Stimulated activated CD8-positive, alpha-beta memory T cell treated with anti-CD3 and anti-CD28 coated beads, Interleukin-2, amount 100 ng/mL, for 48 hours (primary cell): ENCODE results near the gene MAD1L1.

Experiments
- DNase-seq, 2 donors: peaks; one replicate each; pipeline ENCODE4 v3.0.0-alpha.2; 2020; ENCODE audit warnings: low read depth in 2 of 2

The MAD1L1 gene

GRCh38 chr7:2201686-2202360, 30.9 kb downstream of the MAD1L1 start:
- no peak for DNase-seq

- DNase-seq = no peak
Observed at GRCh38 chr7:2201128-2201527, 31.6 kb downstream of the MAD1L1 start.

- DNase-seq = no peak
Observed at GRCh38 chr7:2200584-2200980, 32.2 kb downstream of the MAD1L1 start.

GRCh38 chr7:2199956-2200583, 32.7 kb downstream of the MAD1L1 start:
- no peak for DNase-seq

GRCh38 chr7:2199528-2199927, 33.2 kb downstream of the MAD1L1 start:
- no peak for DNase-seq

- DNase-seq = no peak
Observed at GRCh38 chr7:2198760-2199159, 34.0 kb downstream of the MAD1L1 start.

- DNase-seq = no peak
Observed at GRCh38 chr7:2198206-2198605, 34.5 kb downstream of the MAD1L1 start.

- no peak for DNase-seq
Observed at GRCh38 chr7:2197436-2198155, 35.1 kb downstream of the MAD1L1 start.

GRCh38 chr7:2196381-2197378, 36.1 kb downstream of the MAD1L1 start:
- DNase-seq = no peak

- no peak for DNase-seq
Observed at GRCh38 chr7:2195400-2196246, 37.1 kb downstream of the MAD1L1 start.

- DNase-seq = no peak
Observed at GRCh38 chr7:2193575-2194305, 39.0 kb downstream of the MAD1L1 start.

GRCh38 chr7:2192831-2193534, 39.8 kb downstream of the MAD1L1 start:
- DNase-seq = no peak

GRCh38 chr7:2191016-2191415, 41.7 kb downstream of the MAD1L1 start:
- no peak for DNase-seq

- no peak for DNase-seq
Observed at GRCh38 chr7:2190531-2190930, 42.2 kb downstream of the MAD1L1 start.

- DNase-seq = no peak
Observed at GRCh38 chr7:2186166-2186565, 46.6 kb downstream of the MAD1L1 start.

- DNase-seq = no peak
Observed at GRCh38 chr7:2185715-2186114, 47.0 kb downstream of the MAD1L1 start.

GRCh38 chr7:2182461-2182860, 50.3 kb downstream of the MAD1L1 start:
- no peak for DNase-seq

- DNase-seq = no peak
Observed at GRCh38 chr7:2181077-2181854, 51.5 kb downstream of the MAD1L1 start.

- DNase-seq = no peak
Observed at GRCh38 chr7:2180081-2180480, 52.7 kb downstream of the MAD1L1 start.
